A172 (cell line): Measurements from ENCODE around the gene SLC39A7. TPM values are rescaled to one million over a fixed set of nuclear protein-coding genes. Genes with fewer than 3 reads are reported as not detected.

Experiments
- DNase-seq: peaks from one replicate; pipeline ENCODE4 v3.0.0-alpha.2; 2015; ENCODE audit warnings: low spot score
- total RNA-seq: library from RNA; depleted of rRNA; stranded (reverse); fragments of >200 nt; shearing (Covaris generic); gene quantifications from 2 replicates; pipeline ENCODE4 v1.2.3, GENCODE V29; 2014

SLC39A7 gene
- total RNA-seq, 1 experiment from 2014 or later: 77.7 TPM

- no peak for DNase-seq
Measured at GRCh38 chr6:33170176-33171015, 30.3 kb upstream of the SLC39A7 start.

GRCh38 chr6:33171016-33171879 lies 29.4 kb upstream of the SLC39A7 start:
- no peak for DNase-seq

GRCh38 chr6:33171880-33172687 lies 28.6 kb upstream of the SLC39A7 start:
- no peak for DNase-seq

DNA sequence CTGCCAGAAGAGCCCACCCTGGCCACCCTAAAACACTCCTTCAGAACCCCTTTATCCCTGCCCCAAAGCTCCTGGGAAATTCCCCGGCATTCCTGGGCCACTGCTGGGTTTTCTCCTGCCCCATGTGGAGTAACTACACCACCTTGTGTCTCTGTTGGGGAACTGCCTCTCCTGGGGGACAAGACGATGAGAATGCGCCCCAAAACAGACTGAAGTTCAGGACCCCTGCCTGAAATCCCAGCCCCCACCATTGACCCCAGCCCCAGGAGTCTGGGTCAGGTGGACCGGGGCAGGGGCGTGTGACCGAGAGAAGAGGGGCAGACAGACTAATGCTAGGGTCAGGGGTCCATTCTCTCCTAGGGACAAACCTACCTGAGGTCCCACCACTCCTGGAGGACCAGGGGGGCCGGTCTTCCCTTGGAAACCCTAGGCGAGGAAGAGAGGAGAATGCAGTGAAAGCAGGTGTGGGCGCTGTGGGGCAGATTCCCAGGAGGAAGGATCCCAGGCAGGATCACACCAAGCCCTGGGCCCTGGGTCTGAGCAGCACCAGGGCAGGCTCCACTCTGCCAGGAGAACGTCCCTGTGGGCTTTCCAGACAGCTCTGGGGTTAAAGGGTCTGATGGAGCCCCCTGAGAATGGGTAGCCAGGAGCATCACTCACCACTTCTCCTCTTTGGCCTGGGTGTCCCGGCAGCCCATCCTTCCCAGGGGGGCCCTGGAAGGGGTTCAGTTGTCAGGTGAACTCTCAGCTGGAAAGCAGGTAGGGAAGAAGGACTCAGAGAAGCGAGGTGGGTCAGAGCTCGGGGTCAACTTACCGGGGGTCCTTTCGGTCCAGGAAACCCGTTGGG lies 27.8 kb upstream of the SLC39A7 start:
- DNase-seq: peak; percentile 25

- no peak for DNase-seq
Measured at GRCh38 chr6:33173535-33174180, 27.0 kb upstream of the SLC39A7 start.

DNA sequence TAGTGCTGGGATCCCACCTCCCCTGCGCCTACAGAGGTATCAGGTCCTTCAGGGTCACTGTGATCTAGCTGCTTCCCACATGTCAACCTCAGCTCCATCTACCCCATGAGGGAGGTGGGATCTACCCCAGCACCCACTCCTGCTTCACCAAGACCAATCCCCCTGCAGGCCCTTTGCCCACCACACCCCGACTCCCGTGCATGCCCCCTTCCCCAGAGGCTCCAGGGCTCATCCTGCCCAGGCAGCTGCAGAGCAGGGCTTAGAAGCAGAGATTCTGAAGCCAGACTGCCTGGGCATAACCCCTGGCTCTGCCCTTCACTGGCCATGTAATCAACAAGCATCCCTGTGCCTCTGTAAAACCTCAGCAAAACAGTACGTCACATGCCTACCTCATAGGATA lies 25.9 kb upstream of the SLC39A7 start:
- no peak for DNase-seq

- DNase-seq: no peak
Measured at GRCh38 chr6:33175436-33176069, 25.1 kb upstream of the SLC39A7 start.

- DNase-seq: no peak
Measured at GRCh38 chr6:33176906-33177305, 23.8 kb upstream of the SLC39A7 start.

DNA sequence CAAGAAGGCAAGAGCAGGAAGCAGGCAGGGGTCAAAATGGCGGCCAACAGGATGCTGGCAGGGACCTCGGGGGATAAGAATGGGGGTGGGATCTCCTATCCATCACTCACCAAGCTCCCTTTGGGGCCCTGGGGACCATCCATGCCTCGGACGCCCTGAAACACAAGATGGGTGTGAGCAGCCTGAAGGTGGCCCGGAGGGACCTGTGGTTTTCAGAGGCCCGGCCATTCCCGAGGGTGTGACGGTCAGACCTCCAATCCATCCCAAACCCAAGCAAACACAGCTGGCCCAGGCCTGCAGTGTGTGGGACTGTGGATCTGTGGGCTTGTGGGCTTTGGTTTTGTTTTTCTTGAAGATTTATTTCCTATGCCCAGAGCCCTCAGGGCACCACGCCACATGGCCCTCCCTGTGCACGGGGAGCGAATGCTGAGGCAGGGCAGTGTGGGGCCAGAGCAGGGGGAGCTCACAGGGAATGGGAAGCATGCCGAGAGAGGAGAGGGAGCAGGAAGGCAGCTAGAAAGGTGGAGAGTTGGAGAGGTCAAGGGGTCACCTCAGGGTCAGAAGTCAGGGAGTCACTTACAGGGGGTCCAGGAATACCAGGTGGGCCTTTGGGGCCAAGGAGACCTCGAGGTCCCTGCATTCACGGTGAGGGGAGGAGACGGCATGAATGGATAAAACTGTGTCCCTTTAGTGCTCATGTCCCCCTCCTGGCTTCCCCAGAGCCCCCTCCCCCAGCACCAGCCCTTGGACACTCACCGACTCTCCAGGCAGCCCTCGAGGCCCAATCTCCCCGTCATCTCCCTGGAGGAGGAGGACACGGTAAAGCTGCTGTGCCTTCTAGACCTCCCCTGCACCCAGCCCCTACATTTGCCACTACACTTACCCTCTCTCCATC lies 22.9 kb upstream of the SLC39A7 start:
- DNase-seq: no peak

- no peak for DNase-seq
Measured at GRCh38 chr6:33178755-33179475, 21.8 kb upstream of the SLC39A7 start.

DNA sequence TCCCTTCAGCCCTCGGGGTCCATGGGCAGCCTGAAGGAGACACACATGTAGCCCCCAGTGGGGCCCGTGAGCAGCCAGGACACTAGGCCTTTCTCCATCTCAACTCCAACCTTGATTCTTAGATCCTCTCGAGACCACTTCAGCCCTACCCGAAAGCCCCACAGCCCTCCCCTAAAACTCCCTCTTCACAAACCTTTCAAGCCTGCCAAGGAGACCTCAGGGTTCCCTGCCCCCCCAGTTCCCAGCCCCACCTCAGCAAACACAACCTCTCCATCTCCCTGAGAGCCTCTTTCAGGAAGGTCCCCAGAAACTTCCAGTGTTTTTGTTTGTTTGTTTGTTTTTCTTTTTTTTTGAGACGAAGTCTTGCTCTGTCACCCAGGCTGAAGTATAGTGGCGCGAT lies 19.5 kb upstream of the SLC39A7 start:
- no peak for DNase-seq

DNA sequence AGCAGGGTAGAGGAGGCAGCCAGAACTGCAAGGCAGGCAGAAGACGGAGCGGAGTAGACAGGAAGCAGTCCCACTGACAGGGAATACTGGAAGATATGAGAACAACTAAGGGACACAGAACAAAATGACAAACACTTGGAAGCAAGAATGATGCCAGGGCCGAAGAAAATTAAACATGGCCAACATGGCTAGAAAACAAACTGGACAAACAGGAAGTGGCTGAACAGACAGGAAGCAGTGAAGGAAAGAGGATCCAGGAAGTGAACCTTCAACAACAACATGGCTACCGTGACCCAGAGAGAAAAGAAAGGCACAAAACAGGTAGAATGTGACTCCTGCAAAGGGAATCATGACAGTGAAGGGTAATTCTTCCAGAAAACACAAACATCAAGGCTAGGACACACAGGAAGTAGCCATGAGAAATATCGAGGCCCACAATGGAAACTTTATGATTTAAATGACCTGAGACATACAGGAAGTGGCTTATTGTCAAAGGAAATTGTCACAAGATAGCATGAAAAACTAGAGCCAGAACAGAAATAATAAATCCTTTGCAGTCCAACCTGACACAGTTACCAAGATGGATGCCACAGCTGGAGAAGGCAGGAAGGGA lies 17.5 kb upstream of the SLC39A7 start:
- no peak for DNase-seq

DNA sequence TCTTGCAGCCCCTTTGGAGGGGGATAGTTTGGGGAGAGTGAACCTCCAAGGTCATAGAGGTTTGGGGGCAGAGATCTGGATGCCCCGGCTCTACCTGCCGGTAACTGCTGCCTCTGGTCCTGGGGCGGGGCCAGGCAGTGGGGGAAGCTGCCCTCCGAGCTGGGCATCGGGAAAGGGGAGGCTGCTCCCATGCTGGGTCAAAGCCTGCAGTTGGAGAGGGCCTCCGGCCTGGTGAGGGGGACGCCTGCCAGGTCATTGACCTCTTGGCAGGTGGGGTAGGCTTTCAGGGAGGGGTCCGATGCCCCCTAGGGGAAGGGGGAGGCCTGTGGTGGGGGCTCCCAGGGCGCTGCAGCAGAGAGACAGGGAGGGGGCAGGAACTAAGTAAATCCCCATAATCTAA lies 15.5 kb upstream of the SLC39A7 start:
- no peak for DNase-seq

GRCh38 chr6:33185654-33186187 lies 14.9 kb upstream of the SLC39A7 start:
- DNase-seq: no peak

- DNase-seq: no peak
Measured at GRCh38 chr6:33187809-33188208, 12.9 kb upstream of the SLC39A7 start.

- DNase-seq: no peak
Measured at GRCh38 chr6:33189164-33189563, 11.5 kb upstream of the SLC39A7 start.

DNA sequence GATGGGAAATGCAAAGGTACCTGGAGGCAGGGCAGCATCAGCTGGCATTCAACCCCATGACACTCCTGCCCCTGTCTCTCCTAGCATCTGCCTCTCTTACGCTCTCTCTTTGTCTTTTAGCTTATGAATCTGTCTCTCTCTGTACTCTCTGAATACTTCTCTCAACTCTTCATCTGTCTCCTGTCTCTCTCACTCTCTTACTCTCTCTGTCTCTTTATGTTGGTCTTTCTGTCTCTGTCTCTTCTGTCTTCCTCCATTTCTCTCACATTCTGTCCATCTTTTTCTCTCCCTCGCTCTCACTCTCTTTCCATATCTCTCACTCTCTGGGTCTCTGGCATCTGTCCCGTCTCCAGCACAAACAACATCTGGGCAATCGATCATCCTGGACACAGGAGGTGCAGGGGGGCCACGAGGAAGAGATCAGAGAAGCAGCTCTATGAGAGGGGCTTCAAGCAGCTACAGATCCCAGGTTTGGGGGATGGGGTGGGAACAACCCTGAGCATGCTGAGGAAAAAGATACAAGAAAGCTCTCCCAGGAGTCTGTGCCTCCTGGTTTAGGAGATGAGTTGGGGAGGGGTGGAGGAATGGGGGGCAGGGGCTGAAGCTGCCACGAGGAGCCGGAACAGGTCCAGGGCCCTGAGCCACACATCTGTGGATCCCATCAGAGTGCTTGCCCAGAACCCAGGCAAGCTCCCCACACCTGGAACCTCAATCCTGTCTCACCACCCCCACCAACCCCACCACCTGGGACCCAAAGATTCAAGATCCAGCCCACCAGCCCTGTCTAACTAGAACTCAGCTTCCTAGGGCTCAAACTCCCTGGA lies 10.8 kb upstream of the SLC39A7 start:
- DNase-seq: no peak
